ENCODE results near the gene NR1I3.

GRCh38 chr1:161197560-161198193, 40.3 kb downstream of the NR1I3 start:
- TF ChIP-seq CTCF (IDR thresholded peaks at IDR 0.05): no peak
- TF ChIP-seq POLR2A (IDR thresholded peaks at IDR 0.05): no peak
- TF ChIP-seq EP300 (IDR thresholded peaks at IDR 0.05): no peak

All from upper lobe of left lung (tissue), 4 donors.